SK-N-SH (cell line): ENCODE results near the gene SEZ6L. TPM values are rescaled to one million over a fixed set of nuclear protein-coding genes. Genes with fewer than 3 reads are reported as not detected.

Source experiments
- CTCF ChIA-PET: fragments of 300-600, 350-600 bp; formaldehyde crosslinking; extraction: SDS; loops from one replicate; lab custom pipeline; 2021; lab: Yijun Ruan, JAX
- POLR2A ChIA-PET: fragments of 350-600 bp; sonication (Branson Sonifier 250); formaldehyde crosslinking; extraction: SDS; loops from one replicate; lab custom pipeline; 2020; ENCODE audit warnings: antibody characterized with exemption, inconsistent platforms; lab: Yijun Ruan, JAX
- DNase-seq: peaks from one replicate; pipeline ENCODE4 v3.0.0; 2012
- H2AFZ ChIP-seq: fragments of 200-600 bp; sonication (generic); 2 replicates; pipeline ENCODE4 v1.8.1; 2016; ENCODE audit warnings: antibody characterized with exemption, mild to moderate bottlenecking, low read depth
- H3F3A ChIP-seq: fragments of 200-600 bp; sonication (generic); replicated peaks from 2 replicates; pipeline ENCODE3; 2016; ENCODE audit warnings: antibody characterized with exemption, mild to moderate bottlenecking; ENCODE audit not compliant: insufficient read depth
- H3K27ac ChIP-seq, 2 experiments: fragments of 200-500 bp in 1 of 2; fragments of 200-600 bp in 1 of 2; sonication (Bioruptor generic) in 1 of 2; sonication (generic), shearing (Covaris generic) in 1 of 2; 2 replicates each; pipeline versions ENCODE4 v1.5.1 to v1.6.1; 2014 to 2016; ENCODE audit warnings: low read depth in 2 of 2, inconsistent platforms in 1 of 2, low read length in 1 of 2, mild to moderate bottlenecking in 1 of 2, mixed read lengths in 1 of 2
- H3K27me3 ChIP-seq: fragments of 200-600 bp; sonication (generic), shearing (Covaris generic); 2 replicates; pipeline ENCODE4 v1.6.1; 2016; ENCODE audit warnings: mixed run types; ENCODE audit not compliant: insufficient read depth
- H3K36me3 ChIP-seq, 2 experiments: fragments of 200-500 bp in 1 of 2; fragments of 200-600 bp in 1 of 2; sonication (Bioruptor generic) in 1 of 2; sonication (generic) in 1 of 2; replicated peaks in 1 of 2; 2 replicates each; pipeline versions ENCODE3 to v1.5.1; 2014 to 2016; ENCODE audit warnings: low read length in 1 of 2, mild to moderate bottlenecking in 1 of 2; ENCODE audit not compliant: insufficient read depth in 2 of 2, control insufficient read depth in 1 of 2
- H3K4me1 ChIP-seq, 2 experiments: fragments of 200-500 bp in 1 of 2; fragments of 200-600 bp in 1 of 2; sonication (Bioruptor generic) in 1 of 2; sonication (generic), shearing (Covaris generic) in 1 of 2; 2 replicates each; pipeline versions ENCODE4 v1.5.1 to v1.6.1; 2014 to 2016; ENCODE audit warnings: low read depth in 1 of 2, low read length in 1 of 2, mixed run types in 1 of 2; ENCODE audit not compliant: insufficient read depth in 2 of 2, control insufficient read depth in 1 of 2
- H3K4me2 ChIP-seq: fragments of 200-600 bp; sonication (generic), shearing (Covaris generic); 2 replicates; pipeline ENCODE4 v1.6.1; 2017; ENCODE audit warnings: mixed run types
- H3K4me3 ChIP-seq, 2 experiments: fragments of 200-500 bp in 1 of 2; fragments of 200-600 bp in 1 of 2; sonication (Bioruptor generic) in 1 of 2; sonication (generic), shearing (Covaris generic) in 1 of 2; 2 replicates each; pipeline versions ENCODE4 v1.5.1 to v1.8.1; 2014 to 2016; ENCODE audit warnings: low read depth in 2 of 2, inconsistent platforms in 1 of 2, low read length in 1 of 2, mild to moderate bottlenecking in 1 of 2, mixed read lengths in 1 of 2, moderate library complexity in 1 of 2
- H3K79me2 ChIP-seq: fragments of 200-600 bp; sonication (generic); 2 replicates; pipeline ENCODE4 v1.8.1; 2017; ENCODE audit warnings: mild to moderate bottlenecking; ENCODE audit not compliant: insufficient read depth
- H3K9ac ChIP-seq: fragments of 200-600 bp; sonication (generic); 2 replicates; pipeline ENCODE4 v1.6.1; 2017; ENCODE audit warnings: mixed run types
- H3K9me2 ChIP-seq: fragments of 200-600 bp; sonication (generic); 2 replicates; pipeline ENCODE4 v1.6.1; 2017; ENCODE audit warnings: mixed run types
- H3K9me3 ChIP-seq: fragments of 200-600 bp; sonication (generic); 2 replicates; pipeline ENCODE4 v1.6.1; 2017; ENCODE audit warnings: mixed run types, mild to moderate bottlenecking, moderate library complexity
- H4K20me1 ChIP-seq: fragments of 200-600 bp; sonication (generic); 2 replicates; pipeline ENCODE4 v1.6.1; 2017; ENCODE audit warnings: mild to moderate bottlenecking, mixed run types; ENCODE audit not compliant: insufficient read depth
- CHD2 ChIP-seq: fragments of 150-350 bp; IDR thresholded peaks from 2 replicates; pipeline ENCODE4 v1.6.1; 2018; ENCODE audit warnings: low read length; ENCODE audit not compliant: partially characterized antibody
- EZH2phosphoT487 ChIP-seq: fragments of 200-600 bp; sonication (generic); IDR thresholded peaks from 2 replicates; pipeline ENCODE4 v1.6.1; 2017; ENCODE audit warnings: low read depth, mixed run types, mild to moderate bottlenecking, antibody characterized with exemption, moderate library complexity, borderline replicate concordance
- JUND ChIP-seq: IDR thresholded peaks from 2 replicates; pipeline ENCODE4 v1.4.0; 2012
- MEF2A ChIP-seq: IDR thresholded peaks from 2 replicates; pipeline ENCODE4 v1.4.0; 2012; ENCODE audit warnings: low read depth, borderline replicate concordance
- POLR2AphosphoS5 ChIP-seq: IDR thresholded peaks from 2 replicates; pipeline ENCODE4 v1.6.1; 2012; ENCODE audit warnings: low read depth, low read length
- TCF12 ChIP-seq: IDR thresholded peaks from 2 replicates; pipeline ENCODE4 v1.4.0; 2012
- whole genome bisulfite sequencing: methylation state at CpG from one replicate; pipeline ENCODE4 v1.1.6; 2017; ENCODE audit warnings: low lambda C conversion rate; 5-methylcytosine and 5-hydroxymethylcytosine counted together
- polyA plus RNA-seq, 3 experiments: library from polyadenylated mRNA; depleted of rRNA; stranded (reverse); fragments of >200 nt; gene quantifications; 2 replicates each; pipeline ENCODE4 v1.2.3, GENCODE V29; 2012
- TF ChIP-seq, protein P1 (sequence below): IDR thresholded peaks from 2 replicates; pipeline ENCODE4 v1.4.0; 2012; ENCODE audit warnings: low read depth, borderline replicate concordance

Gene SEZ6L
- polyA plus RNA-seq, 1 of the 3 experiments (the other 2 are of a cell fraction): 0.10 TPM

- POLR2A ChIA-PET: interaction anchor here (0.9 kb wide), 1 partner anchor 10 kb away, joined by 5 read pairs; no protein-coding TSS in a partner anchor
- no peak overlapping the region for H3K9ac ChIP-seq
- TF ChIP-seq POLR2AphosphoS5 (no peak), EZH2phosphoT487 (no peak)
- TF ChIP-seq, protein P1, sequence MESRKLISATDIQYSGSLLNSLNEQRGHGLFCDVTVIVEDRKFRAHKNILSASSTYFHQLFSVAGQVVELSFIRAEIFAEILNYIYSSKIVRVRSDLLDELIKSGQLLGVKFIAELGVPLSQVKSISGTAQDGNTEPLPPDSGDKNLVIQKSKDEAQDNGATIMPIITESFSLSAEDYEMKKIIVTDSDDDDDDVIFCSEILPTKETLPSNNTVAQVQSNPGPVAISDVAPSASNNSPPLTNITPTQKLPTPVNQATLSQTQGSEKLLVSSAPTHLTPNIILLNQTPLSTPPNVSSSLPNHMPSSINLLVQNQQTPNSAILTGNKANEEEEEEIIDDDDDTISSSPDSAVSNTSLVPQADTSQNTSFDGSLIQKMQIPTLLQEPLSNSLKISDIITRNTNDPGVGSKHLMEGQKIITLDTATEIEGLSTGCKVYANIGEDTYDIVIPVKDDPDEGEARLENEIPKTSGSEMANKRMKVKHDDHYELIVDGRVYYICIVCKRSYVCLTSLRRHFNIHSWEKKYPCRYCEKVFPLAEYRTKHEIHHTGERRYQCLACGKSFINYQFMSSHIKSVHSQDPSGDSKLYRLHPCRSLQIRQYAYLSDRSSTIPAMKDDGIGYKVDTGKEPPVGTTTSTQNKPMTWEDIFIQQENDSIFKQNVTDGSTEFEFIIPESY: no peak
- TF ChIP-seq, all 33 proteins: peak for 0
Observed at GRCh38 chr22:26234296-26234695, 65.0 kb downstream of the SEZ6L start.

GRCh38 chr22:26235792-26236487 lies 66.7 kb downstream of the SEZ6L start:
- H3K27ac ChIP-seq: no peak overlapping the region

More at GRCh38 chr22:26234296-26234695, 65.0 kb downstream of the SEZ6L start:
- no peaks in the 10 kb centered on the region for H3K36me3 ChIP-seq
- no peaks in the 10 kb centered on the region for H3K4me1 ChIP-seq
- H3K4me3 ChIP-seq: no peak overlapping the region
- DNase-seq: no peak
- H3K27ac ChIP-seq: no peak overlapping the region
- H3K9me3 ChIP-seq: no peaks in the 10 kb centered on the region
- CTCF ChIA-PET: interaction anchor here (0.8 kb wide), 1 partner anchor 11 kb away, joined by 3 read pairs; no protein-coding TSS in a partner anchor
- no peak overlapping the region for H3K4me2 ChIP-seq
- H3K9me2 ChIP-seq: no peaks in the 10 kb centered on the region
- WGBS: 36% methylated on average over 5 of the region's 5 CpGs
- H3F3A ChIP-seq: no peaks in the 10 kb centered on the region
- H3K79me2 ChIP-seq: no peaks in the 10 kb centered on the region
- no peak overlapping the region for H2AFZ ChIP-seq
- H3K27me3 ChIP-seq: no peaks in the 10 kb centered on the region
- H4K20me1 ChIP-seq: no peaks in the 10 kb centered on the region

More at GRCh38 chr22:26235792-26236487, 66.7 kb downstream of the SEZ6L start:
- Histone ChIP-seq H4K20me1 (no peaks in the 10 kb centered on the region), H3K9ac (no peak overlapping the region), H3F3A (no peaks in the 10 kb centered on the region), H3K36me3 (no peaks in the 10 kb centered on the region), H2AFZ (no peak overlapping the region), H3K9me2 (no peaks in the 10 kb centered on the region), H3K4me3 (no peak overlapping the region), H3K4me1 (no peaks in the 10 kb centered on the region), H3K9me3 (no peaks in the 10 kb centered on the region), H3K79me2 (no peaks in the 10 kb centered on the region), H3K4me2 (no peak overlapping the region), H3K27me3 (no peaks in the 10 kb centered on the region)
- WGBS: 22% methylated on average over 10 of the region's 11 CpGs
- TF ChIP-seq, protein P1: no peak
- TF ChIP-seq CHD2: no peak
- no peak for TF ChIP-seq MEF2A
- TF ChIP-seq POLR2AphosphoS5: no peak
- no peak for TF ChIP-seq TCF12
- TF ChIP-seq JUND: no peak
- ChIA-PET CTCF (interaction anchor here (1.0 to 1.4 kb wide), 2 partner anchors 11 to 64 kb away, joined by 3 to 5 read pairs; no protein-coding TSS in a partner anchor), POLR2A (no interaction called here)
- no peak for DNase-seq
